B cell (primary cell): Measurements from ENCODE around the gene CEP63.

Experiments
- EZH2 ChIP-seq: IDR thresholded peaks from 2 replicates; pipeline ENCODE4 v1.6.1; 2012; ENCODE audit warnings: borderline replicate concordance, low read depth, mild to moderate bottlenecking, moderate library complexity, low read length; ENCODE audit not compliant: insufficient read depth, poor library complexity, severe bottlenecking
- TF ChIP-seq, protein P1 (sequence below): fragments of 200-600 bp; IDR thresholded peaks from one replicate; pipeline ENCODE4 v1.8.0; 2022; ENCODE audit warnings: antibody characterized with exemption, mild to moderate bottlenecking

DNA sequence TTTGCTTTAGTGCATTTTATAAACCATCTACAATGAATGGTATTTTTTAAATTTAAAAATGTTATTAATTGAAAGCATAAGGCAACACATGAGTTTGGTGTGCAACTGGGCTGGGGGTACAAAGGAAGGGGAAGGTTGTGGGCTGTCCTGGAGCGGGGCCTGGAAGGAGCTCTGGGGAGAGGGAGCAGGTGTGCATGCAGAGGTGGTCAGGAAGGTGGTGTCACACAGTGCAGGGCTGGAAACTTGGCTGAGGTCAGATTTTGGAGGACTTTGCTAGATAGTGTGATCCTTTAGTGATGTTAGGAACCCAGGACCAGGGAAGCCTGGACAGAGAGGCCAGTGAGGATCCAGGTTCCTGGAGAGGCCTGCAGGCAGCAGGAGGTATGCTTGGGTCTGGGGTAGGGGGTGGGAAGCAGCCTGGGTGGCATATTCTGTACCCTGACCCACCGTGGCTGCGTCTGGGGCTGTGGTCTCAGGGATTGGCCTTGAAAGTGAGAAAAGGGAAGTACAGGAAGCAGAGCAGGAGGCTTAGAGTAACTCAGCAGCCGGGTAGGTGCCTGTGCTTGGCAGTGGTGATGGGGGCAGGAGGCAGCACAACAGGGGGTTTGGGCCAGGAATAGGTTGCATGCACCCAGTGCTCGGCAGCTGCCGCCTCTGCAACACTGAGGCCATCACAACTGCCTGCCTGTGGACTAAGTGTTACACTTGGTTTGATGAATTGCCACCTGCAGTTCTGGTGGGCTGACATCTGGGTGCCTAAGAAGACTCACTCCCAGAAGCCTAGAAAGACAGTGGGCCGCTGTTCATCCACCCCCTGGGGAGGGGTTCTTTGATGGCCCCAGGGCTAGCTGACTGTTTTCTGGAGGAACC, 132.0 kb downstream of the CEP63 start:
- TF ChIP-seq, protein P1, sequence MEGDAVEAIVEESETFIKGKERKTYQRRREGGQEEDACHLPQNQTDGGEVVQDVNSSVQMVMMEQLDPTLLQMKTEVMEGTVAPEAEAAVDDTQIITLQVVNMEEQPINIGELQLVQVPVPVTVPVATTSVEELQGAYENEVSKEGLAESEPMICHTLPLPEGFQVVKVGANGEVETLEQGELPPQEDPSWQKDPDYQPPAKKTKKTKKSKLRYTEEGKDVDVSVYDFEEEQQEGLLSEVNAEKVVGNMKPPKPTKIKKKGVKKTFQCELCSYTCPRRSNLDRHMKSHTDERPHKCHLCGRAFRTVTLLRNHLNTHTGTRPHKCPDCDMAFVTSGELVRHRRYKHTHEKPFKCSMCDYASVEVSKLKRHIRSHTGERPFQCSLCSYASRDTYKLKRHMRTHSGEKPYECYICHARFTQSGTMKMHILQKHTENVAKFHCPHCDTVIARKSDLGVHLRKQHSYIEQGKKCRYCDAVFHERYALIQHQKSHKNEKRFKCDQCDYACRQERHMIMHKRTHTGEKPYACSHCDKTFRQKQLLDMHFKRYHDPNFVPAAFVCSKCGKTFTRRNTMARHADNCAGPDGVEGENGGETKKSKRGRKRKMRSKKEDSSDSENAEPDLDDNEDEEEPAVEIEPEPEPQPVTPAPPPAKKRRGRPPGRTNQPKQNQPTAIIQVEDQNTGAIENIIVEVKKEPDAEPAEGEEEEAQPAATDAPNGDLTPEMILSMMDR = no peak
- no peak for TF ChIP-seq EZH2
